Measurements from ENCODE around the gene PADI4. TPM values are rescaled to one million over a fixed set of nuclear protein-coding genes. Genes with fewer than 3 reads are reported as not detected.
"Not testable (repeated sequence)": the region's sequence is repeated elsewhere in the genome, so short reads cannot be mapped to it uniquely, and the experiment has no call there.

Gene PADI4
- total RNA-seq, 2 donors from 2014 or later = 0.33 to 0.86 TPM

DNA sequence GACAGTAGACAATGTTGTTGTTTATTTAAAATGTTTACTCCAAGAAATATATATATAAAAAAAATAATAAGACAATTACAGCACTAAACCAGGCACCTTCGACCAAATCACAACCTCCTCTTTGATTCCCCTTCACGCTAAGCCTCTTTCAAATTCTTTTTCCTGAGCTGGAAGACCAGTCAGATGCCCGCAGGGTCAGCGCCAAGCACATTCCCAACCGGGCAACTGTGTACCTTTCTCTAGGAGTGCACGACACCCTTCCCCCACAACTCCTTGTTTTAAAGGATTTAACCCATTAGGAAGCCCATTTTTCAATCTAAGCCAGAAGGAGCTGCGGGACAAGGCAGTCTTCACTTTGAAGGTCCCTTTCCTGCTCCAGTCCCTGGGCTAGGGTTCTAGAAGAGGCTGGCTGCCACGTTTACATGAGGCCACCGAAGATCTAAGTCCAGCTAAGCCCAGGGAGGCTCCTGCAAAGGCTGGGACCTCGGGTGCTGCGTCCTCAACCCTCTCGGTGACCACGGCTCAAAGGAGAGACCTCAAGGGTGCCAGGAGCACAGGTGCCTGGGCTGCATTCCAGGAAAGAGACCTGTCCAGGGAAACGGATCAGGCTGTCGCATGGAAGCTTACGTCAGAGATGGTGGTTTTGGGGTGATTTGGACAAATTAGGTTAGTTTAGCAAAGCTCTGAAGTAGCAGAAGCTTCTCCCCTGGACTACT, 98.9 kb downstream of the PADI4 start:
- DNase-seq (ENCODE audit: low spot score); H3K27me3 Mint-ChIP-seq; H3K9me3 Mint-ChIP-seq; ATAC-seq; H3K4me3 Mint-ChIP-seq; H3K4me1 Mint-ChIP-seq (ENCODE audit: low read depth in 2 of 2): not testable (repeated sequence)
- Mint-ChIP-seq H3K27ac (peak overlapping the region in 1 of 2 donors; percentile 21), H3K36me3 (peaks cover 19% of the 10 kb centered on the region)

DNA sequence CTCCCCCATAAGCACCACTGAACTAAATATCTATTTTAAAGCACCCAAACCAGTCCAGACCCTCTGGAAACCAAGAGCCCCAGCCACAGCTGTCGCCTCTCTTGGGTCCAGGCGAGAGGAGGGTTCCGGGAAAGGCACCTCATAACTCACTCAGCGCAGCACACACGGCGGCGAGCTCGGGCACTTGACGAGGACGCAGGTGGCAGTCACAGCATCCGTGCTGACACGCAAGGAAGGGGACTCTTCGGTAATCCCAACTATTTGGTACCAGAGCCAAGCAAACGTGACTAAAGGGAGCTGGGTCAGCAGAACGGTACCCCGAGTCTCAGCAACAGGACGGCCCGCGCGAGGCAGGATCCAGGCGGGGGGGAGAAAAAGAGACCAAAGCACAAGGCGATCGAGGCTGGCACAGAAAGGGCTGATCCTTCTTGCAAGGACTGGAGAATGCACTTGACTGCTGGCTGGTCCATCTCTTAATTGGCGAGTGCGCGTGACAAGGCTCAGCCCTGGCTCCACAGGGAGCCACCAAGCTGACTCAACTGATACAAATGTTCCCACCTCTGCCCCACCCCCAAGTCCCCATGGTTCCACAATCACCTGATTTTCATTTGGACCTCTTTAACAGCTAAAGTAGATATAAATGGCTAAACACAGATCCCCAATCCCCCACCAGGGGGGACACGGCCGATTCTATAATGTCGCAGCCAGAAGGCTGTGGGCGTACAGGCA, 100.0 kb downstream of the PADI4 start:
- H3K9me3 Mint-ChIP-seq; ATAC-seq; H3K27me3 Mint-ChIP-seq; H3K4me3 Mint-ChIP-seq; H3K4me1 Mint-ChIP-seq (ENCODE audit: low read depth in 2 of 2); DNase-seq (ENCODE audit: low spot score); H3K27ac Mint-ChIP-seq: not testable (repeated sequence)
- H3K36me3 Mint-ChIP-seq = peaks cover 24% of the 10 kb centered on the region

DNA sequence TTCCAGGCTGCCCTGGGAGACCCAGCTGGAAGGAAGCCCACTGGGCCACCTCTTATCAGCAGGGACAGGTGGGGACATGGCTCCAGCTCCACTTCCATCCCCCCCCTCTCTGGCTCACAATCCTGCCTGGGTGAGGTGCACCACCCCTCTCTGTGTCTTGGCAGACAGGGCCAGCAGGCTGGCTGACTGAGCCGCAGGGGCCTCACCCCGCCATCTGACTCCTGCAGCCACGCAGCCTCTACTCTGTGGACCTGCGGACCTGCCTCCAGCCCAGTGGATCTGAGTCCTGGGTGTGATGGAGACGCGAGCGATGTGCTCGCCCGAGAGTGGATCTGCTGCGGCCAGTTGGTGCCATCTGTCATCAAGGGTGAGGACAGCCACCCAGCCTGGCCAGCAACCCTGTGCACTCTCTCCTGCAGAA, 101.4 kb downstream of the PADI4 start:
- H3K4me3 Mint-ChIP-seq = no peak overlapping the region
- H3K4me1 Mint-ChIP-seq (ENCODE audit: low read depth in 2 of 2) = peaks cover 9 to 15% of the 10 kb centered on the region in 2 donors
- DNase-seq (ENCODE audit: low spot score) (no peak), ATAC-seq (no peak)
- H3K36me3 Mint-ChIP-seq = peaks cover 27% of the 10 kb centered on the region
- H3K27me3 Mint-ChIP-seq = no peaks in the 10 kb centered on the region
- no peak overlapping the region for H3K27ac Mint-ChIP-seq
- H3K9me3 Mint-ChIP-seq = no peaks in the 10 kb centered on the region

DNA sequence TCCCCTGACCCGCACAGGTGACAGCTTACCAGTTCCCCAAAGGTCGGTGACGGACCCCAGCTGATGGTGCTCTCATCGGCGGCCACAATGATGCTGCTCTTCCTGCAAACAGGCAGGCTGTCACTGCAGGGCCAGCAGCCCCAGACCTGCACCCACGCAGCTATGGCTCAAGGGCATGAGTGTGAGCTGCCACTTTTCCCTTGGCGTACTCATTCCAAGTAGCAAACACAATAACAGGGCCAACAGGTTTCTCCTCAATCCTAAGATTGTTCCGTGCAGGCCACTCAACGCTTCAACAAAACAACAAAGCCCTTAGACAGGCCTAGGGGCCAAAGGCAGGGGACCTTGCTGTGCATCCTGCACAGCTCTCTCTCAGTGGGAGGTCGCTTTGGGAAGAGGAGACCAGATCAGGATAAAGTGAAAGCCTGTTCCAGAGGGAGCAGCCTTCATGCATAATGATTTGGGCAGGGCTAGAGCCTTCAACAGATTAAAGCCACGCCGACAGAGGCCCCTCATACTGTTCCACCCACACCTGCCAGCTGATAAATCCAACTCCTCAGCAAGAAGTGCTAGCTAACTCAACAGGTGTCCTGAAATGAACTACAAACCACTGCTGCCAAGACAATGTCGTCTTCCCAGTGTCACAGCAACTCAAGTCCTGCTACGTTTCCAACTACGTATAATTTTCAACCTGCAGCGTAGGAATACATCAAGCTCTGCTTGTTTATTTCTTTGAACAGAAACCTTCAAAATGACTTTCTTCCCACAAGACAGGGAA, 104.3 kb downstream of the PADI4 start:
- peaks cover 9 to 13% of the 10 kb centered on the region in 2 donors for H3K4me1 Mint-ChIP-seq (ENCODE audit: low read depth in 2 of 2)
- no peaks in the 10 kb centered on the region for H3K27me3 Mint-ChIP-seq
- H3K36me3 Mint-ChIP-seq = peaks cover 28% of the 10 kb centered on the region
- peak overlapping the region in 1 of 2 donors; percentile 71 for H3K27ac Mint-ChIP-seq
- no peak for ATAC-seq
- no peaks in the 10 kb centered on the region for H3K9me3 Mint-ChIP-seq
- no peak for DNase-seq (ENCODE audit: low spot score)
- no peak overlapping the region for H3K4me3 Mint-ChIP-seq

Other genes with a start within 250 kb of the PADI4 start
- not detected for gene PADI2, start 188.7 kb upstream of the PADI4 start, total RNA-seq
- gene PADI1, start 103.1 kb upstream of the PADI4 start, total RNA-seq = not detected
- gene PADI3, start 59.1 kb upstream of the PADI4 start, total RNA-seq = not detected
- not detected for gene PADI6, start 64.0 kb downstream of the PADI4 start, total RNA-seq
- 100 to 1,000 TPM; 112 to 181 TPM for gene RCC2, start 131.5 kb downstream of the PADI4 start, total RNA-seq
- not detected for gene ARHGEF10L, start 231.5 kb downstream of the PADI4 start, total RNA-seq